Activated CD8-positive, alpha-beta memory T cell treated with anti-CD3 and anti-CD28 coated beads, Interleukin-2, amount 50 U/mL, for 24 hours (primary cell): ENCODE results near the gene PRSS23.
"Not testable (repeated sequence)": the region's sequence is repeated elsewhere in the genome, so short reads cannot be mapped to it uniquely, and the experiment has no call there.

Source experiments
- DNase-seq: peaks from one replicate; pipeline ENCODE4 v3.0.0-alpha.2; 2020; ENCODE audit errors: extremely low read depth

Gene PRSS23

GRCh38 chr11:86814775-86815174 lies 14.4 kb downstream of the PRSS23 start:
- DNase-seq, result no peak

- DNase-seq, result no peak
These were observed 15.4 kb downstream of the PRSS23 start for GRCh38 chr11:86815726-86816125.

- DNase-seq, result no peak
These were observed 15.9 kb downstream of the PRSS23 start for GRCh38 chr11:86816251-86816726.

GRCh38 chr11:86818462-86819192 lies 18.3 kb downstream of the PRSS23 start:
- DNase-seq, result no peak

- DNase-seq, result not testable (repeated sequence)
These were observed 23.8 kb downstream of the PRSS23 start for GRCh38 chr11:86824139-86824538.

GRCh38 chr11:86834376-86834775 lies 34.0 kb downstream of the PRSS23 start:
- DNase-seq, result not testable (repeated sequence)

GRCh38 chr11:86844762-86845508 lies 44.6 kb downstream of the PRSS23 start:
- DNase-seq, result not testable (repeated sequence)

GRCh38 chr11:86848132-86848531 lies 47.8 kb downstream of the PRSS23 start:
- DNase-seq, result no peak

- DNase-seq, result no peak
These were observed 49.3 kb downstream of the PRSS23 start for GRCh38 chr11:86849679-86850078.
